HepG2 (cell line): ENCODE results near the gene ENPP1. TPM values are rescaled to one million over a fixed set of nuclear protein-coding genes. Genes with fewer than 3 reads are reported as not detected.

Experiments
- ATF4 ChIP-seq, 2 experiments: fragments of 450-650 bp in 1 of 2; sonication (generic) in 1 of 2; formaldehyde crosslinking; IDR thresholded peaks; 2 replicates each; pipeline versions ENCODE4 v1.5.0 to v1.8.0; 2020 to 2022; ENCODE audit warnings: mild to moderate bottlenecking in 1 of 2, missing genetic modification reagents in 1 of 2
- KLF6 ChIP-seq: IDR thresholded peaks from 2 replicates; pipeline ENCODE4 v1.8.0; 2016; ENCODE audit warnings: missing biosample characterization, missing genetic modification reagents
- MLXIP ChIP-seq: sonication (generic); formaldehyde crosslinking; IDR thresholded peaks from 2 replicates; pipeline ENCODE4 v1.9.0; 2021; ENCODE audit warnings: missing genetic modification reagents, borderline replicate concordance
- PRDM15 ChIP-seq: sonication (generic); formaldehyde crosslinking; IDR thresholded peaks from 2 replicates; pipeline ENCODE4 v1.4.0; 2020; ENCODE audit warnings: missing genetic modification reagents
- REL ChIP-seq: sonication (generic); formaldehyde crosslinking; conservative IDR thresholded peaks from 2 replicates; pipeline ENCODE4 v1.8.0; 2022; ENCODE audit warnings: mild to moderate bottlenecking, missing genetic modification reagents, moderate library complexity
- SNAPC4 ChIP-seq: sonication (generic); formaldehyde crosslinking; IDR thresholded peaks from 2 replicates; pipeline ENCODE4 v1.4.0; 2020; ENCODE audit warnings: mild to moderate bottlenecking, missing genetic modification reagents
- ZBTB39 ChIP-seq: sonication (generic); formaldehyde crosslinking; IDR thresholded peaks from 2 replicates; pipeline ENCODE4 v1.5.0; 2020; ENCODE audit warnings: missing genetic modification reagents
- ZNF383 ChIP-seq: sonication (generic); formaldehyde crosslinking; IDR thresholded peaks from 2 replicates; pipeline ENCODE4 v1.4.0; 2020; ENCODE audit warnings: missing genetic modification reagents, mild to moderate bottlenecking, borderline replicate concordance
- ZNF513 ChIP-seq: sonication (generic); formaldehyde crosslinking; conservative IDR thresholded peaks from 2 replicates; pipeline ENCODE4 v1.5.0; 2020; ENCODE audit warnings: missing genetic modification reagents
- polyA plus RNA-seq, 8 experiments: library from polyadenylated mRNA; depleted of rRNA in 3 of 8; stranded (reverse) in 7 of 8; unstranded in 1 of 8; fragments of >200 nt; fragmentation: Illumina TruSeq in 4 of 8; extraction: Trizol in 4 of 8; gene quantifications; 2 replicates each; pipeline versions ENCODE4 v1.2.1 to v1.2.3, GENCODE V29; 2011 to 2016; ENCODE audit warnings: low read depth in 4 of 8, missing spikeins in 1 of 8, mixed read lengths in 1 of 8; ENCODE audit not compliant: insufficient read depth in 1 of 8
- total RNA-seq, 5 experiments: library from RNA; depleted of rRNA; stranded (reverse); fragments of >200 nt; fragmentation: Illumina TruSeq; extraction: Trizol; gene quantifications; 2 replicates each; pipeline ENCODE4 v1.2.3, GENCODE V29; 2016; ENCODE audit warnings: low read depth in 1 of 5

ENPP1 gene
- total and polyA plus RNA-seq, 2 of the 13 experiments (the other 11 are each of a cell fraction or from before 2014, with no cell fraction given) = 56.5 to 160 TPM

GRCh38 chr6:131937703-131938631, 130.1 kb downstream of the ENPP1 start (continued):
- no peak for TF ChIP-seq SNAPC4 (CRISPR knock-in tag)
- no peak for TF ChIP-seq ZNF513 (CRISPR knock-in tag)
- peak; percentile 88 for TF ChIP-seq ZBTB39 (CRISPR knock-in tag)
- peak; percentile 79 for TF ChIP-seq KLF6 (CRISPR knock-in tag)
- peak in 1 of 2 experiments; percentile 92; a peak in 2 of 4 replicates for TF ChIP-seq ATF4 (CRISPR knock-in tag; IDR thresholded peaks at IDR 0.05)
- no peak for TF ChIP-seq REL (CRISPR knock-in tag)
- no peak for TF ChIP-seq PRDM15
- no peak for TF ChIP-seq ZNF383 (CRISPR knock-in tag)
- TF ChIP-seq MLXIP (CRISPR knock-in tag) = no peak
